Measurements from ENCODE around the gene UBQLNL. TPM values are rescaled to one million over a fixed set of nuclear protein-coding genes. Genes with fewer than 3 reads are reported as not detected.

UBQLNL gene, protein sequence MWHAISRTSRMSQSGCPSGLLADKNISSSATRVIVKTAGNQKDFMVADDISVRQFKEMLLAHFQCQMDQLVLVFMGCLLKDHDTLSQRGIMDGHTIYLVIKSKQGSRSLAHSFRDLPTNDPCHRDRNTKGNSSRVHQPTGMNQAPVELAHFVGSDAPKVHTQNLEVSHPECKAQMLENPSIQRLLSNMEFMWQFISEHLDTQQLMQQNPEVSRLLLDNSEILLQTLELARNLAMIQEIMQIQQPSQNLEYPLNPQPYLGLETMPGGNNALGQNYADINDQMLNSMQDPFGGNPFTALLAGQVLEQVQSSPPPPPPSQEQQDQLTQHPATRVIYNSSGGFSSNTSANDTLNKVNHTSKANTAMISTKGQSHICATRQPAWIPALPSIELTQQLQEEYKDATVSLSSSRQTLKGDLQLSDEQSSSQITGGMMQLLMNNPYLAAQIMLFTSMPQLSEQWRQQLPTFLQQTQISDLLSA
- total RNA-seq (ENCODE audit: low replicate concordance): 0.19 and 0.90 TPM in 2 replicates

DNA sequence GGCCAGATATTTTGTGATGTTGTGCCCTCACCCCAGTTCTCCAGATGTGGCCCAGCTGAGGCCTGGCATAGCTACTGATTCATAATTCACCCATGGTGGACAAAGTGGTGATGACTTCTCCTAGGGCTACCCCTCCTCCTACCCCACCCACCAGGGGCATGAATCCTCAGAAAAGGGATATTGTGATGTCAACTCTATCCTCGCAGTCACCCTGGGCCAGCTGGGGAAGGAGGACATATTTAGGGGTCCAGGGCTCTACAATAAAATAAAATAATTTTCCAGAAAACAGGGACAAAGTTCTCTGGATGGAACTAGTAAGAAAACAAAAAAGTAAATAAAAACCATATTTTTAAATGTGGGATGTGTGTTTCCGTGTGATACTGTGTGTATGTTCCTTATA is at the start of gene UBQLNL:
TSS of gene UBQLNL (minus strand) at position 101 of the 400 bp plus-strand sequence. CDS start 258 bp downstream, outside the sequence.
- no peak within 1 kb of the TSS for H3K27ac Mint-ChIP-seq
- Histone ChIP-seq H4K20me1 (ENCODE audit: low read depth) (no peaks in the 10 kb centered on the region), H3K4me2 (no peak within 1 kb of the TSS), H3K9me3 (ENCODE audit: low read depth) (no peaks in the 10 kb centered on the region), H3K36me3 (no peaks in the 10 kb centered on the region), H2AFZ (replicated peaks) (no peak within 1 kb of the TSS), H3K4me1 (no peaks in the 10 kb centered on the region), H3K79me2 (ENCODE audit: low read depth) (no peaks in the 10 kb centered on the region), H3K9ac (no peak within 1 kb of the TSS), H3K4me3 (no peak within 1 kb of the TSS), H3F3A (ENCODE audit: low read depth) (no peaks in the 10 kb centered on the region), H3K27ac (no peak within 1 kb of the TSS), H3K27me3 (no peaks in the 10 kb centered on the region)
- no peak within 1 kb of the TSS for H3K4me3 Mint-ChIP-seq
- no peaks in the 10 kb centered on the region for H3K4me1 Mint-ChIP-seq
- TF ChIP-seq, protein P1, sequence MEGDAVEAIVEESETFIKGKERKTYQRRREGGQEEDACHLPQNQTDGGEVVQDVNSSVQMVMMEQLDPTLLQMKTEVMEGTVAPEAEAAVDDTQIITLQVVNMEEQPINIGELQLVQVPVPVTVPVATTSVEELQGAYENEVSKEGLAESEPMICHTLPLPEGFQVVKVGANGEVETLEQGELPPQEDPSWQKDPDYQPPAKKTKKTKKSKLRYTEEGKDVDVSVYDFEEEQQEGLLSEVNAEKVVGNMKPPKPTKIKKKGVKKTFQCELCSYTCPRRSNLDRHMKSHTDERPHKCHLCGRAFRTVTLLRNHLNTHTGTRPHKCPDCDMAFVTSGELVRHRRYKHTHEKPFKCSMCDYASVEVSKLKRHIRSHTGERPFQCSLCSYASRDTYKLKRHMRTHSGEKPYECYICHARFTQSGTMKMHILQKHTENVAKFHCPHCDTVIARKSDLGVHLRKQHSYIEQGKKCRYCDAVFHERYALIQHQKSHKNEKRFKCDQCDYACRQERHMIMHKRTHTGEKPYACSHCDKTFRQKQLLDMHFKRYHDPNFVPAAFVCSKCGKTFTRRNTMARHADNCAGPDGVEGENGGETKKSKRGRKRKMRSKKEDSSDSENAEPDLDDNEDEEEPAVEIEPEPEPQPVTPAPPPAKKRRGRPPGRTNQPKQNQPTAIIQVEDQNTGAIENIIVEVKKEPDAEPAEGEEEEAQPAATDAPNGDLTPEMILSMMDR (IDR thresholded peaks at IDR 0.05): no peak
- no peak for TF ChIP-seq EZH2 (IDR thresholded peaks at IDR 0.05)
- no peak for DNase-seq (ENCODE audit: low spot score)
- H3K36me3 Mint-ChIP-seq: no peaks in the 10 kb centered on the region
- no peaks in the 10 kb centered on the region for H3K9me3 Mint-ChIP-seq
- peaks cover 2% of the 10 kb centered on the region for H3K27me3 Mint-ChIP-seq (ENCODE audit: insufficient read depth, low read depth)

DNA sequence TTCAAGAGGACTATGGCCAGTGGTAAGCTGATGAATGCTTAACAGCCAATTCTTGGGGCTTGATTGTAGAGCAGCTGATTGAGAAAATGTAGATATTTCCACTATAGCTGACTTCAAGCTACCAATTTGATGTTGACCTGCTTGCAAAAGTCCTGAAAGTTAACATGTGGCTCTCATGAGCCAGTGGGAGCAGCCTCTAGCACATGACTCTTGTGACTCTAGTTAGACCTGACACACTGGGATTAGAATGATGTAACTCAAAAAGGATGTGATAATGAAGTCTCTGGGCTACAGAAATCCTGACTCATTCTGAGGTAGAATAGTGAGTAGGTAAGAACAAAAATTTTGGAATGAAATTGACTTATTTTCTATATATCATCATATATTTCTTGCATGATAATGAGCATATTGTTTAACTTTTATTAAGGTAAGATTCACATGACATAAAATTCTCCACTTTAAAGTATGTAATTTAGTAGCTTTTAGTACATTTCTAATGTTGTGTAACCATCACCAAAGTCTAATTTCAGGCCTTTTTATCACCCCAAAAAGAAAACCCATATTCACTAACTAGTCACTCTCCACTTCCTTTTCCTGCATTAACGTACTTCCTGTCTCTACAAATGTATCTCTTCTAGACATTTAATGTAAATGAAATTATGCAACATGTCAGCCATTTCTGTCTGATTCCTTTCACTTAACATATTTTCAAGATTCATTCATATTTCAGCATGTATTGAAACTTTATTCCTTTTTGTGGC is 47.9 kb upstream of the UBQLNL start:
- Histone ChIP-seq H3F3A (ENCODE audit: low read depth) (no peaks in the 10 kb centered on the region), H3K9me3 (ENCODE audit: low read depth) (no peaks in the 10 kb centered on the region), H2AFZ (replicated peaks) (no peak overlapping the region), H3K79me2 (ENCODE audit: low read depth) (no peaks in the 10 kb centered on the region), H3K9ac (no peak overlapping the region), H3K36me3 (no peaks in the 10 kb centered on the region), H3K27ac (no peak overlapping the region), H4K20me1 (ENCODE audit: low read depth) (no peaks in the 10 kb centered on the region), H3K4me3 (no peak overlapping the region), H3K27me3 (no peaks in the 10 kb centered on the region), H3K4me1 (no peaks in the 10 kb centered on the region), H3K4me2 (no peak overlapping the region)
- no peaks in the 10 kb centered on the region for H3K9me3 Mint-ChIP-seq
- H3K36me3 Mint-ChIP-seq: no peaks in the 10 kb centered on the region
- H3K27ac Mint-ChIP-seq: no peak overlapping the region
- peaks cover 3% of the 10 kb centered on the region for H3K4me1 Mint-ChIP-seq
- no peaks in the 10 kb centered on the region for H3K27me3 Mint-ChIP-seq (ENCODE audit: insufficient read depth, low read depth)
- no peak for DNase-seq (ENCODE audit: low spot score)
- TF ChIP-seq EZH2phosphoT487 (IDR thresholded peaks at IDR 0.05): no peak
- no peak overlapping the region for H3K4me3 Mint-ChIP-seq

DNA sequence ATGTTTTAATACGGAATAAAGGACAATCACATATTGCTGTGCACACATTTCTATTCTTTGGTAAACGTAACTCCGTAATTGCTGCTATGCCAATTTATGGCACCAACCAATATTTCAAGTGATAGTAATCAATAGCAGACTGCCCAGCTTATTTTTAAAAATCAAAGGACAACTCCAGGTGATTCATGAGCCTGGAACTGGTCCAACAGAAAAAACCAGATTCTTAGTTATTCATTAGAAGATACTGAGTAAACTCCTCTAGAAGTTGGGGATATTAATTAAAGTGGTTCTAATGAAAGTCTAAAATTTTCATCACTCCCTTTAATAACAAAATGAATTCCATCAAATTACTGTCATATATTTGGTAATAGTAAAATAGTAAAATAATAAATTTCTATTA is 41.3 kb upstream of the UBQLNL start:
- Histone ChIP-seq H3K79me2 (ENCODE audit: low read depth) (no peaks in the 10 kb centered on the region), H3K9ac (no peak overlapping the region), H3K36me3 (no peaks in the 10 kb centered on the region), H3K27me3 (no peaks in the 10 kb centered on the region), H2AFZ (replicated peaks) (no peak overlapping the region), H3K4me3 (no peak overlapping the region), H3K4me1 (no peaks in the 10 kb centered on the region), H3F3A (ENCODE audit: low read depth) (no peaks in the 10 kb centered on the region), H3K4me2 (no peak overlapping the region), H4K20me1 (ENCODE audit: low read depth) (no peaks in the 10 kb centered on the region), H3K27ac (no peak overlapping the region), H3K9me3 (ENCODE audit: low read depth) (no peaks in the 10 kb centered on the region)
- Mint-ChIP-seq H3K27ac (no peak overlapping the region), H3K4me1 (peaks cover 3% of the 10 kb centered on the region), H3K36me3 (no peaks in the 10 kb centered on the region), H3K9me3 (no peaks in the 10 kb centered on the region), H3K4me3 (no peak overlapping the region), H3K27me3 (ENCODE audit: insufficient read depth, low read depth) (no peaks in the 10 kb centered on the region)
- DNase-seq (ENCODE audit: low spot score): no peak
- no peak for TF ChIP-seq EZH2 (IDR thresholded peaks at IDR 0.05)
- TF ChIP-seq, protein P1 (IDR thresholded peaks at IDR 0.05): no peak
- TF ChIP-seq EZH2phosphoT487 (IDR thresholded peaks at IDR 0.05): no peak

Measured in neural progenitor cell (in vitro differentiated cells).